GM12874 (cell line): ENCODE measurements around the gene ZFP36L1.

Experiments
- TF ChIP-seq, protein P1 (sequence below): IDR thresholded peaks from 2 replicates; pipeline ENCODE4 v1.5.1; 2011; ENCODE audit warnings: low read depth, mild to moderate bottlenecking, control low read depth, low read length, moderate library complexity; ENCODE audit not compliant: insufficient read depth

ZFP36L1 gene

GRCh38 chr14:68794130-68794850 lies 1.4 kb upstream of the ZFP36L1 start:
- TF ChIP-seq, protein P1, sequence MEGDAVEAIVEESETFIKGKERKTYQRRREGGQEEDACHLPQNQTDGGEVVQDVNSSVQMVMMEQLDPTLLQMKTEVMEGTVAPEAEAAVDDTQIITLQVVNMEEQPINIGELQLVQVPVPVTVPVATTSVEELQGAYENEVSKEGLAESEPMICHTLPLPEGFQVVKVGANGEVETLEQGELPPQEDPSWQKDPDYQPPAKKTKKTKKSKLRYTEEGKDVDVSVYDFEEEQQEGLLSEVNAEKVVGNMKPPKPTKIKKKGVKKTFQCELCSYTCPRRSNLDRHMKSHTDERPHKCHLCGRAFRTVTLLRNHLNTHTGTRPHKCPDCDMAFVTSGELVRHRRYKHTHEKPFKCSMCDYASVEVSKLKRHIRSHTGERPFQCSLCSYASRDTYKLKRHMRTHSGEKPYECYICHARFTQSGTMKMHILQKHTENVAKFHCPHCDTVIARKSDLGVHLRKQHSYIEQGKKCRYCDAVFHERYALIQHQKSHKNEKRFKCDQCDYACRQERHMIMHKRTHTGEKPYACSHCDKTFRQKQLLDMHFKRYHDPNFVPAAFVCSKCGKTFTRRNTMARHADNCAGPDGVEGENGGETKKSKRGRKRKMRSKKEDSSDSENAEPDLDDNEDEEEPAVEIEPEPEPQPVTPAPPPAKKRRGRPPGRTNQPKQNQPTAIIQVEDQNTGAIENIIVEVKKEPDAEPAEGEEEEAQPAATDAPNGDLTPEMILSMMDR: no peak

- TF ChIP-seq, protein P1: no peak
Observed at GRCh38 chr14:68793734-68794129, 865 bp upstream of the ZFP36L1 start.

- TF ChIP-seq, protein P1: no peak
Observed at GRCh38 chr14:68792678-68792978, 239 bp downstream of the ZFP36L1 start.

DNA sequence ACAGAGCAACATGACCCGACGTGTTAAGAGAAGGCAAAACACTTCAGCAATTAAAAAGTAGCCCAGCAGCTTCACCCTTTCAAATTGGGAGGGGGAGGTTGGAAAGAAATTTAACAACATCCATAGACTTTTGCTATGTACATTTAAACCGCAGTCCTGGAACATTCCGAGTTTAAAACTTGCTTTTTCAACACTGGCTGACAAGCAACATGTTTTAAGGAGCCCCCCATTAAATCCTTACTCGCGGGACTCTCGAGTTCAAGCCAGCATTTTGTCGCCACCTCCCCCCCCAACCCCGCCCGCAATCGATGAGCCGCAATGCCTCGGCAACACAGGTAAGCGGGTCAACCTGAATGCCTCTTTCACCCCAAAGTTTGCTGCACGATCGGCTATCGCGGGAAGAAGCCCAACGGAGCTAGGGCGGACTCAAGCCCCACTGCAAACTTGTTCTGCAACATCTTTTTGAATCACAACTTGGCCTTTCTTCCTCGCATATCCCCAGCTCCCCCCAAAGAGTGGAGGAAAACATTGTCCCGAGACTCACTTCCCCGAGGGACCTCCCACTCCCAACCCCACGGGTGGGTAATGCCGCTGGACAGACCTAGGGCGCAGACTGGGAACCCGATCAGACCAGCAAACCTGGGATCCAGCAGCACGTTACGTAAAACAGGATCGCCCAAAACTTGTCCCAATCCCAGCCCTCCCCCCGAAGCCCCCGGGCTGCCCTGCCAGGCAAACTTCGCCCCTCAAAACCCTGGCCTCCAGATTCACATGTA lies 777 bp downstream of the ZFP36L1 start:
- TF ChIP-seq, protein P1: no peak

DNA sequence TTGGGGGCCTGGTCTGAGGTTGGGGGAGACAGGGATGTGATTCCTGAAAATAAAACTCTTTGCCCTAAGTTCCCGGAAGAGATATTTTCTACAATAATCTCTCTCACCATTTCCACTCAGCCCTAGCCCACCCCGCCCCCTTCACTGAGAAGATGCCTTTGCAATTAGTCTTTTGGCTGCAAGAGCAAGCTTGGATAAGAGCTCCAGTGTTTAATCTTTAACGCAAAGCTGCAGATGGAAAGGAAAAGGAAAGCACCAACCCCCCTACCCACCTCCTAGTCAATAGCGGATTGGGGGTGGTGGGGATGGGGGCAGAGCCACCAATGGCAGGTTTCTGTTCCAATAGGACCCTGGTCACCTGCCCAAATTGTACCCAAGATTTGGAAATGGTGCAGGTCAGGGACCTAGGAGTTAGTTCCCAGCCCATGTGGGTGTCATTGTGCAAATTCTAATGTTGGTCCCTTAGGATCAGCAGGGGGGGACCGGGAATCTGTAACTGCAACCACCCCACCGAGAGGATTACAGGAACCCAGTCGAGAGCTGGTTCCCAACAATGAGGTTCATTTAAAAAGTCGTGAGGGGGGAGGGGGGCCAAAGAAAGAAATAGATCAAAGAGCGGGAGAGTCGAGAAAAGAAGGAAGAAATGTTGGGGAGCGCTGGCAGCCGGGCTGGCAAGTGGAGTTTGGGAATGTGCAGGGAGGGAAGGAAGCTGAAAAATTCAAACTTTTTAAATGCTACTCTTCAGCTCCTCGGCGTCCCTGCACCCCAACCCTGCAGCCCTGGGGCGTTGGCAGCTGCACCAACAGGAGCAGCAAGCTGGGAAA lies 1.6 kb downstream of the ZFP36L1 start:
- TF ChIP-seq, protein P1: no peak

- TF ChIP-seq, protein P1: no peak
Observed at GRCh38 chr14:68790644-68791077, 2.2 kb downstream of the ZFP36L1 start.
